ENCODE measurements around the gene NDUFA1. TPM values are rescaled to one million over a fixed set of nuclear protein-coding genes. Genes with fewer than 3 reads are reported as not detected.

The NDUFA1 gene
- total and polyA plus RNA-seq, 2 of the 13 experiments (the other 11 are each of a cell fraction or from before 2014, with no cell fraction given), result 150 to 167 TPM

- TF ChIP-seq RERE (CRISPR knock-in tag; IDR thresholded peaks at IDR 0.05; ENCODE audit: low read depth), result no peak
- TF ChIP-seq RFXAP (CRISPR knock-in tag; IDR thresholded peaks at IDR 0.05; ENCODE audit: borderline replicate concordance), result peak; percentile 73; the same call in 1 of the 2 replicates
- TF ChIP-seq CHCHD3 (CRISPR knock-in tag; IDR thresholded peaks at IDR 0.05), result no peak
- no peak for TF ChIP-seq ZNF580 (CRISPR knock-in tag; IDR thresholded peaks at IDR 0.05; ENCODE audit: borderline replicate concordance, low read depth)
- peak; percentile 27; the same call in 1 of the 2 replicates for TF ChIP-seq HMGXB3 (CRISPR knock-in tag; IDR thresholded peaks at IDR 0.05; ENCODE audit: borderline replicate concordance)
- TF ChIP-seq CC2D1A (CRISPR knock-in tag; IDR thresholded peaks at IDR 0.05), result no peak
- TF ChIP-seq ZNF20 (CRISPR knock-in tag; IDR thresholded peaks at IDR 0.05), result no peak
- TF ChIP-seq MXD1 (CRISPR knock-in tag; IDR thresholded peaks at IDR 0.05), result no peak
- TF ChIP-seq PCBP2 (optimal IDR thresholded peaks at IDR 0.05; ENCODE audit: low read depth, low read length, poor library complexity, severe bottlenecking), result no peak
- TF ChIP-seq ZNF367 (CRISPR knock-in tag; IDR thresholded peaks at IDR 0.05; ENCODE audit: borderline replicate concordance), result no peak
- no peak for TF ChIP-seq PRPF4 (IDR thresholded peaks at IDR 0.05; ENCODE audit: low read depth, low read length, poor library complexity, severe bottlenecking)
- TF ChIP-seq TSC22D2 (CRISPR knock-in tag; IDR thresholded peaks at IDR 0.05; ENCODE audit: borderline replicate concordance), result no peak
- TF ChIP-seq ZBTB8A (CRISPR knock-in tag; IDR thresholded peaks at IDR 0.05; ENCODE audit: borderline replicate concordance, low read depth), result no peak
- peak; percentile 81 for TF ChIP-seq PHF8 (CRISPR knock-in tag; IDR thresholded peaks at IDR 0.05)
- TF ChIP-seq IRX3 (CRISPR knock-in tag; IDR thresholded peaks at IDR 0.05; ENCODE audit: borderline replicate concordance, low read depth), result 0 out of 2 replicates have a peak, but pooled peaks have one; percentile 43
- no peak for TF ChIP-seq ZNF784 (CRISPR knock-in tag; IDR thresholded peaks at IDR 0.05; ENCODE audit: borderline replicate concordance)
Observed at GRCh38 chrX:119871599-119872395, at the start of gene NDUFA1, which contains the start of gene RNF113A (continued).

Data from HepG2 (cell line).